ENCODE measurements around the gene GRIK3. TPM values are rescaled to one million over a fixed set of nuclear protein-coding genes. Genes with fewer than 3 reads are reported as not detected.

GRIK3 gene
- total and polyA plus RNA-seq, 12 donors: 0.09 to 3.1 (median 0.69) TPM

- H3K27me3 ChIP-seq: no peaks in the 10 kb centered on the region
- no peak for TF ChIP-seq CTCF (IDR thresholded peaks at IDR 0.05)
- TF ChIP-seq POLR2A (IDR thresholded peaks at IDR 0.05): no peak
- no peaks in the 10 kb centered on the region for H3K9me3 ChIP-seq (replicated peaks in 1 of 3)
- H3K4me3 ChIP-seq: no peak overlapping the region
- WGBS, 4 donors: 61 to 76% (median 73%) methylated on average over 6 of the region's 6 CpGs
- no peaks in the 10 kb centered on the region for H3K4me1 ChIP-seq (replicated peaks in 1 of 2)
- no peak for DNase-seq
- no peak overlapping the region for H3K27ac ChIP-seq
- H3K36me3 ChIP-seq (replicated peaks in 1 of 2): no peaks in the 10 kb centered on the region
- intact Hi-C loops (cut with DNase I): no loop called here
Measured at GRCh38 chr1:36829066-36829465, 205.2 kb downstream of the GRIK3 start.

GRCh38 chr1:36825226-36825625 is 209.1 kb downstream of the GRIK3 start:
- no peak for DNase-seq
- Histone ChIP-seq H3K36me3 (replicated peaks in 1 of 2) (no peaks in the 10 kb centered on the region), H3K4me1 (replicated peaks in 1 of 2) (no peaks in the 10 kb centered on the region), H3K4me3 (no peak overlapping the region), H3K27ac (no peak overlapping the region), H3K27me3 (no peaks in the 10 kb centered on the region), H3K9me3 (replicated peaks in 1 of 3) (no peaks in the 10 kb centered on the region)
- WGBS, 4 donors: 76 to 83% (median 80%) methylated on average over 5 to 6 of the region's 6 CpGs
- intact Hi-C loops (cut with DNase I): no loop called here
- no peak for TF ChIP-seq POLR2A (IDR thresholded peaks at IDR 0.05)
- TF ChIP-seq CTCF (IDR thresholded peaks at IDR 0.05): no peak

GRCh38 chr1:36824390-36824861 is 209.9 kb downstream of the GRIK3 start:
- intact Hi-C loops (cut with DNase I): no loop called here
- Histone ChIP-seq H3K9me3 (replicated peaks in 1 of 3) (no peaks in the 10 kb centered on the region), H3K4me1 (replicated peaks in 1 of 2) (no peaks in the 10 kb centered on the region), H3K27me3 (no peaks in the 10 kb centered on the region), H3K4me3 (no peak overlapping the region), H3K36me3 (replicated peaks in 1 of 2) (no peaks in the 10 kb centered on the region), H3K27ac (no peak overlapping the region)
- no peak for DNase-seq
- TF ChIP-seq CTCF (IDR thresholded peaks at IDR 0.05): no peak
- TF ChIP-seq POLR2A (IDR thresholded peaks at IDR 0.05): no peak
- 29 to 41% (median 40%) methylated on average over 12 of the region's 12 CpGs for WGBS, 4 donors

- H3K36me3 ChIP-seq (replicated peaks in 1 of 2): no peaks in the 10 kb centered on the region
- no peaks in the 10 kb centered on the region for H3K27me3 ChIP-seq
- H3K9me3 ChIP-seq (replicated peaks in 1 of 3): no peaks in the 10 kb centered on the region
- no peak overlapping the region for H3K27ac ChIP-seq
- DNase-seq: no peak
- intact Hi-C loops (cut with DNase I): no loop called here
- H3K4me3 ChIP-seq: no peak overlapping the region
- 20 to 100% (median 64%) methylated on average over 1 to 2 of the region's 2 CpGs for WGBS, 4 donors
- H3K4me1 ChIP-seq (replicated peaks in 1 of 2): no peaks in the 10 kb centered on the region
- TF ChIP-seq CTCF (IDR thresholded peaks at IDR 0.05): no peak
- TF ChIP-seq POLR2A (IDR thresholded peaks at IDR 0.05): no peak
Measured at GRCh38 chr1:36822648-36823047, 211.7 kb downstream of the GRIK3 start.
